KMS-11 (cell line): Measurements from ENCODE around the gene PPP1R1A.

ENCODE experiments used
- H2AFZ ChIP-seq: fragments of 200-600 bp; sonication (generic); 2 replicates; pipeline ENCODE4 v1.6.1; 2016; ENCODE audit warnings: antibody characterized with exemption, mixed run types, low read depth
- H3K27ac ChIP-seq: fragments of 200-600 bp; sonication (generic); 2 replicates; pipeline ENCODE4 v1.6.1; 2016; ENCODE audit warnings: mild to moderate bottlenecking, mixed run types
- H3K27me3 ChIP-seq: fragments of 200-600 bp; sonication (generic); 2 replicates; pipeline ENCODE4 v1.6.1; 2017; ENCODE audit warnings: mild to moderate bottlenecking, low read depth, mixed run types, moderate library complexity; ENCODE audit not compliant: insufficient read depth
- H3K36me3 ChIP-seq: fragments of 200-600 bp; sonication (generic); 2 replicates; pipeline ENCODE4 v1.6.1; 2017; ENCODE audit warnings: mild to moderate bottlenecking, mixed run types; ENCODE audit not compliant: insufficient read depth
- H3K4me1 ChIP-seq: fragments of 200-600 bp; sonication (generic); 2 replicates; pipeline ENCODE4 v1.6.1; 2016; ENCODE audit warnings: mild to moderate bottlenecking, low read depth, mixed run types; ENCODE audit not compliant: poor library complexity, severe bottlenecking
- H3K4me2 ChIP-seq: fragments of 200-600 bp; sonication (generic); 2 replicates; pipeline ENCODE4 v1.7.0; 2016; ENCODE audit warnings: mild to moderate bottlenecking, mixed run types
- H3K4me3 ChIP-seq: fragments of 200-600 bp; sonication (generic); IDR thresholded peaks from 2 replicates; pipeline ENCODE4 v1.6.1; 2017; ENCODE audit warnings: low read depth, low read length, mixed read lengths; ENCODE audit not compliant: insufficient read depth
- H3K79me2 ChIP-seq: fragments of 200-600 bp; sonication (generic); 2 replicates; pipeline ENCODE4 v1.6.1; 2016; ENCODE audit warnings: low read depth, mixed run types; ENCODE audit not compliant: insufficient read depth
- H3K9ac ChIP-seq: fragments of 200-600 bp; sonication (generic); 2 replicates; pipeline ENCODE4 v1.6.1; 2016; ENCODE audit warnings: mild to moderate bottlenecking, mixed run types
- H4K20me1 ChIP-seq: fragments of 200-600 bp; sonication (generic); 2 replicates; pipeline ENCODE4 v1.6.1; 2016; ENCODE audit warnings: mild to moderate bottlenecking, mixed run types; ENCODE audit not compliant: insufficient read depth
- TF ChIP-seq, protein P1 (sequence below): fragments of 200-600 bp; sonication (generic); conservative IDR thresholded peaks from 2 replicates; pipeline ENCODE4 v1.6.1; 2017; ENCODE audit warnings: low read depth, mild to moderate bottlenecking, antibody characterized with exemption, low read length, moderate library complexity, mixed read lengths

Gene PPP1R1A

DNA sequence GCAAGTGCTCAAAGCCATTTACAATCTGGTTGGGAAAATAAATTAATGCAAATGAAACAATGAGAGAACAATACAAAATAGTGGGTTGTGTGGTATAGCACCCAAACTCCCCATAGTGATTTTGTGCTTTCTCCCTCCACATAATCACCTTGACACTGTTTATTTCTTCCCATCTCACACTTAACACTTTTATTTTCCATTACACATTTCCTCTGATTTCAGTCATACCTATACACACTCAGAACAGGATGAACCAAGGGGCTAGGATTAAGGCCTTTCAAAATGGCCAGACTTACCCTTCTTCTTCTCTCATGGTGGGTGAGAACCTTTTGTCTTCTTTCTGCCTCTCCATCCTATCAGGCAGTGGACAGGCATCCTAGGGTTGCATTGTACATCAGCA lies 53.0 kb downstream of the PPP1R1A start:
- no peaks in the 10 kb centered on the region for H3K36me3 ChIP-seq
- TF ChIP-seq, protein P1, sequence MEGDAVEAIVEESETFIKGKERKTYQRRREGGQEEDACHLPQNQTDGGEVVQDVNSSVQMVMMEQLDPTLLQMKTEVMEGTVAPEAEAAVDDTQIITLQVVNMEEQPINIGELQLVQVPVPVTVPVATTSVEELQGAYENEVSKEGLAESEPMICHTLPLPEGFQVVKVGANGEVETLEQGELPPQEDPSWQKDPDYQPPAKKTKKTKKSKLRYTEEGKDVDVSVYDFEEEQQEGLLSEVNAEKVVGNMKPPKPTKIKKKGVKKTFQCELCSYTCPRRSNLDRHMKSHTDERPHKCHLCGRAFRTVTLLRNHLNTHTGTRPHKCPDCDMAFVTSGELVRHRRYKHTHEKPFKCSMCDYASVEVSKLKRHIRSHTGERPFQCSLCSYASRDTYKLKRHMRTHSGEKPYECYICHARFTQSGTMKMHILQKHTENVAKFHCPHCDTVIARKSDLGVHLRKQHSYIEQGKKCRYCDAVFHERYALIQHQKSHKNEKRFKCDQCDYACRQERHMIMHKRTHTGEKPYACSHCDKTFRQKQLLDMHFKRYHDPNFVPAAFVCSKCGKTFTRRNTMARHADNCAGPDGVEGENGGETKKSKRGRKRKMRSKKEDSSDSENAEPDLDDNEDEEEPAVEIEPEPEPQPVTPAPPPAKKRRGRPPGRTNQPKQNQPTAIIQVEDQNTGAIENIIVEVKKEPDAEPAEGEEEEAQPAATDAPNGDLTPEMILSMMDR = no peak

DNA sequence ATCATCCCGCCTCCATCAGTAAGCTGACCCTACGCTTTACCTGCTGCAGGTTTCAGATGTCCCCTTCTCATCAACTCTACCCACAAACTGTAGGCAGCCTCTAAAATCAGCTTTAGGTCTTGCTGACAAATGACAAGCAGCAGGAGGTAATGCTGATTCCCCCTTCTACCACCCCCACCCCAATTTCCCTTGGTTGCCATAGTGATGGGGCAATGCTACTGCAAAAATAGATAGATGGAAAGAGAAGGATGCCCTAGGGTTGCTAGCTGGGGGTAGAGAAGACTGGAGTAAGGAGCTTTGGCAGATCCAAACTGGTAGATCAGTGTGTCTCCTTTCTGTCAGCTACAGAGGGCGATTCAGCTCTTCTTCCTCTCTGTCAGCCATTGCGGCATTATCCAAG lies 58.9 kb downstream of the PPP1R1A start:
- H3K36me3 ChIP-seq = no peaks in the 10 kb centered on the region
- no peak overlapping the region for H3K4me2 ChIP-seq
- H3K79me2 ChIP-seq = no peaks in the 10 kb centered on the region
- no peak overlapping the region for H3K9ac ChIP-seq
- no peaks in the 10 kb centered on the region for H4K20me1 ChIP-seq
- H3K4me1 ChIP-seq = no peaks in the 10 kb centered on the region
- H3K27ac ChIP-seq = no peak overlapping the region
- no peak overlapping the region for H3K4me3 ChIP-seq
- H2AFZ ChIP-seq = no peak overlapping the region
- TF ChIP-seq, protein P1 = no peak
- no peaks in the 10 kb centered on the region for H3K27me3 ChIP-seq

More for the DNA sequence above, 53.0 kb downstream of the PPP1R1A start:
- no peaks in the 10 kb centered on the region for H3K27me3 ChIP-seq
- no peaks in the 10 kb centered on the region for H4K20me1 ChIP-seq
- no peak overlapping the region for H2AFZ ChIP-seq
- H3K79me2 ChIP-seq = no peaks in the 10 kb centered on the region
- no peak overlapping the region for H3K9ac ChIP-seq
- H3K27ac ChIP-seq = no peak overlapping the region
- no peaks in the 10 kb centered on the region for H3K4me1 ChIP-seq
- H3K4me3 ChIP-seq = no peak overlapping the region
- H3K4me2 ChIP-seq = no peak overlapping the region
